Esophagus muscularis mucosa (tissue), 4 donors: ENCODE data around the gene PDX1. TPM values are rescaled to one million over a fixed set of nuclear protein-coding genes. Genes with fewer than 3 reads are reported as not detected.

Source experiments
- DNase-seq: peaks from one replicate; pipeline ENCODE4 v3.0.0-alpha.2; 2017; ENCODE audit errors: extremely low spot score
- H3K27ac ChIP-seq, 4 donors: fragments of 200-600 bp; sonication (generic); replicated peaks in 1 of 4; 1 replicate in 3 of 4; 2 replicates in 1 of 4; pipeline ENCODE4 v1.5.1; 2016 to 2019; ENCODE audit warnings: mild to moderate bottlenecking in 1 of 4
- H3K27me3 ChIP-seq, 4 donors: fragments of 200-600 bp; sonication (generic); one replicate each; pipeline versions ENCODE4 v1.5.1 to v1.6.0; 2016 to 2019
- H3K36me3 ChIP-seq, 4 donors: fragments of 200-600 bp; sonication (generic); one replicate each; pipeline ENCODE4 v1.5.1; 2016 to 2019
- H3K4me1 ChIP-seq, 4 donors: fragments of 200-600 bp; sonication (generic); one replicate each; pipeline ENCODE4 v1.5.1; 2016 to 2019
- H3K4me3 ChIP-seq, 4 donors: fragments of 200-600 bp; sonication (generic); 1 replicate in 2 of 4; 2 replicates in 2 of 4; pipeline ENCODE4 v1.5.1; 2016 to 2019; ENCODE audit warnings: mild to moderate bottlenecking in 4 of 4, moderate library complexity in 1 of 4
- H3K9me3 ChIP-seq, 4 donors: fragments of 200-600 bp; sonication (generic); 1 replicate in 3 of 4; 2 replicates in 1 of 4; pipeline ENCODE4 v1.5.1; 2016 to 2019
- CTCF ChIP-seq, 3 experiments: fragments of 200-600 bp in 2 of 3; fragments of 450-650 bp in 1 of 3; sonication (generic) in 2 of 3; IDR thresholded peaks; one replicate each; pipeline ENCODE4 v1.5.1; 2017 to 2019; ENCODE audit warnings: antibody characterized with exemption in 3 of 3, mild to moderate bottlenecking in 2 of 3, moderate library complexity in 1 of 3
- EP300 ChIP-seq: sonication (generic); formaldehyde crosslinking; IDR thresholded peaks from one replicate; pipeline ENCODE4 v1.6.1; 2017; ENCODE audit warnings: antibody characterized with exemption
- POLR2A ChIP-seq: fragments of 450-650 bp; IDR thresholded peaks from one replicate; pipeline ENCODE4 v1.6.1; 2017; ENCODE audit warnings: antibody characterized with exemption, moderate library complexity, mild to moderate bottlenecking, low read depth
- POLR2AphosphoS5 ChIP-seq, 2 donors: sonication (generic); formaldehyde crosslinking; IDR thresholded peaks; one replicate each; pipeline ENCODE4 v1.6.1; 2017; ENCODE audit warnings: antibody characterized with exemption in 2 of 2
- WGBS: methylation state at CpG from one replicate; pipeline ENCODE4 v1.1.5; 2018; 5-methylcytosine and 5-hydroxymethylcytosine counted together
- intact Hi-C: fragments of 100-400 bp; cut with DNase I; formaldehyde crosslinking; loops from one replicate; pipeline ENCODE4 v1.15.1; 2023
- total RNA-seq, 4 donors: library from RNA; depleted of rRNA; stranded (reverse); fragments of >200 nt; gene quantifications; one replicate each; pipeline versions ENCODE4 v1.1.0 to v1.2.1, GENCODE V29; 2016

PDX1 gene
- total RNA-seq, 4 donors from 2014 or later = not detected

DNA sequence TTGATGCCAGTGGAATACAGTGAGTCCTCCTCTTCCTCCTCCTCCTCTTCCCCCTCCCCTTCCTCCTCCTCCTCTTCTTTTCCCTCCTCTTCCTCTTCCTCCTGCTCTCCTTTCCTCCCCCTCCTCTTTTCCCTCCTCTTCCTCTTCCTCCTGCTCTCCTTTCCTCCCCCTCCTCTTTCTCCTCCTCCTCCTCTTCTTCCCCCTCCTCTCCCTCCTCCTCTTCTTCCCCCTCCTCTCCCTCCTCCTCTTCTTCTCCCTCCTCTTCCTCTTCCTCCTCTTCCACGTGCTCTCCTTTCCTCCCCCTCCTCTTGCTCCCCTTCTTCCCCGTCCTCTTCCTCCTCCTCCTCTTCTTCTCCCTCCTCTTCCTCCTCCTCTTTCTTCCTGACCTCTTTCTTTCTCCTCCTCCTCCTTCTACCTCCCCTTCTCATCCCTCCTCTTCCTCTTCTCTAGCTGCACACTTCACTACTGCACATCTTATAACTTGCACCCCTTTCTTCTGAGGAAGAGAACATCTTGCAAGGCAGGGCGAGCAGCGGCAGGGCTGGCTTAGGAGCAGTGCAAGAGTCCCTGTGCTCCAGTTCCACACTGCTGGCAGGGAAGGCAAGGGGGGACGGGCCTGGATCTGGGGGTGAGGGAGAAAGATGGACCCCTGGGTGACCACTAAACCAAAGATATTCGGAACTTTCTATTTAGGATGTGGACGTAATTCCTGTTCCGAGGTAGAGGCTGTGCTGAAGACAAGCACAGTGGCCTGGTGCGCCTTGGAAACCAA lies 5.6 kb downstream of the PDX1 start:
- intact Hi-C loops = no loop called here
- H3K9me3 ChIP-seq = no peaks in the 10 kb centered on the region
- 18% methylated on average over 9 of the region's 9 CpGs for WGBS
- no peak overlapping the region for H3K4me3 ChIP-seq
- TF ChIP-seq EP300 (no peak), POLR2AphosphoS5 (IDR thresholded peaks at IDR 0.05) (no peak), POLR2A (no peak), CTCF (IDR thresholded peaks at IDR 0.05) (no peak)
- no peaks in the 10 kb centered on the region for H3K36me3 ChIP-seq
- peaks cover 13 to 69% (median 43%) of the 10 kb centered on the region in 4 donors for H3K4me1 ChIP-seq
- no peak for DNase-seq
- peaks cover 4 to 100% (median 81%) of the 10 kb centered on the region in 4 donors for H3K27me3 ChIP-seq
- no peak overlapping the region for H3K27ac ChIP-seq

- H3K4me3 ChIP-seq = no peak overlapping the region
- H3K27me3 ChIP-seq = peaks cover 4 to 98% (median 70%) of the 10 kb centered on the region in 4 donors
- 5% methylated on average over 27 of the region's 35 CpGs for WGBS
- no peak for DNase-seq
- H3K36me3 ChIP-seq = no peaks in the 10 kb centered on the region
- no peak overlapping the region for H3K27ac ChIP-seq
- intact Hi-C loops = no loop called here
- peaks cover 0 to 55% (median 29%) of the 10 kb centered on the region in 4 donors for H3K4me1 ChIP-seq
- TF ChIP-seq CTCF (IDR thresholded peaks at IDR 0.05) (no peak), POLR2AphosphoS5 (IDR thresholded peaks at IDR 0.05) (no peak), EP300 (no peak), POLR2A (no peak)
- H3K9me3 ChIP-seq = no peaks in the 10 kb centered on the region
Observed at GRCh38 chr13:27926644-27927434, 7.0 kb downstream of the PDX1 start.

- no peak overlapping the region for H3K27ac ChIP-seq
- intact Hi-C loops = no loop called here
- WGBS = 3% methylated on average over 27 of the region's 53 CpGs
Observed at GRCh38 chr13:27927444-27928352, 7.9 kb downstream of the PDX1 start.

More at GRCh38 chr13:27927444-27928352, 7.9 kb downstream of the PDX1 start:
- Histone ChIP-seq H3K9me3 (no peaks in the 10 kb centered on the region), H3K4me1 (peaks cover 0 to 46% (median 22%) of the 10 kb centered on the region in 4 donors), H3K4me3 (no peak overlapping the region), H3K27me3 (peaks cover 4 to 98% (median 61%) of the 10 kb centered on the region in 4 donors), H3K36me3 (no peaks in the 10 kb centered on the region)
- no peak for TF ChIP-seq POLR2A
- TF ChIP-seq EP300 = no peak
- TF ChIP-seq CTCF (IDR thresholded peaks at IDR 0.05) = no peak
- no peak for TF ChIP-seq POLR2AphosphoS5 (IDR thresholded peaks at IDR 0.05)
- DNase-seq = no peak
